H1 (cell line): ENCODE results near the gene IFITM2. TPM values are rescaled to one million over a fixed set of nuclear protein-coding genes. Genes with fewer than 3 reads are reported as not detected.

Experiments used
- CTCF ChIA-PET: fragments of 300-600 bp; sonication (Branson Sonifier 250); formaldehyde crosslinking; loops from one replicate; lab custom pipeline; 2021; ENCODE audit not compliant: partially characterized antibody; lab: Charles Lee
- POLR2A ChIA-PET: fragments of 300-600 bp; sonication (Branson Sonifier 250); formaldehyde crosslinking; loops from one replicate; lab custom pipeline; 2021; ENCODE audit warnings: inconsistent platforms; ENCODE audit not compliant: partially characterized antibody; lab: Charles Lee
- DNase-seq, 2 experiments: peaks; one replicate each; pipeline versions ENCODE4 v3.0.0 to v3.0.0-alpha.2; 2010 to 2022; ENCODE audit warnings: low spot score in 2 of 2, low read depth in 1 of 2, mixed read lengths in 1 of 2
- FAIRE-seq: peaks from 2 replicates; lab custom pipeline; 2011; peaks lifted over from hg19 to GRCh38; lab: Jason Lieb, UNC
- H2AFZ ChIP-seq: 2 replicates; pipeline ENCODE4 v1.8.1; 2012; ENCODE audit warnings: low read length, inconsistent platforms
- H2AK5ac ChIP-seq: 2 replicates; pipeline ENCODE4 v1.6.1; 2013; ENCODE audit warnings: low read depth, low read length
- H2BK120ac ChIP-seq: replicated peaks from 2 replicates; pipeline ENCODE3; 2013; ENCODE audit warnings: low read depth, low read length, inconsistent platforms
- H2BK12ac ChIP-seq: 2 replicates; pipeline ENCODE4 v1.6.1; 2013; ENCODE audit warnings: low read depth, low read length
- H2BK15ac ChIP-seq: 2 replicates; pipeline ENCODE4 v1.6.1; 2013; ENCODE audit warnings: low read length
- H2BK20ac ChIP-seq: 2 replicates; pipeline ENCODE4 v1.6.1; 2013; ENCODE audit warnings: low read length
- H2BK5ac ChIP-seq: 2 replicates; pipeline ENCODE4 v1.6.1; 2013; ENCODE audit warnings: low read depth, low read length
- H3K14ac ChIP-seq: 2 replicates; pipeline ENCODE4 v1.6.1; 2013; ENCODE audit warnings: inconsistent platforms; ENCODE audit not compliant: insufficient read length
- H3K18ac ChIP-seq: 2 replicates; pipeline ENCODE4 v1.6.1; 2013; ENCODE audit warnings: low read length; ENCODE audit errors: extremely low read depth
- H3K23ac ChIP-seq: 2 replicates; pipeline ENCODE4 v1.6.1; 2013; ENCODE audit warnings: inconsistent platforms; ENCODE audit not compliant: insufficient read length
- H3K23me2 ChIP-seq: 2 replicates; pipeline ENCODE4 v1.6.1; 2013; ENCODE audit warnings: low read depth, low read length
- H3K27ac ChIP-seq: 2 replicates; pipeline ENCODE4 v1.6.1; 2011; ENCODE audit warnings: low read depth, low read length, inconsistent platforms
- H3K27me3 ChIP-seq, 4 experiments: replicated peaks in 1 of 4; 1 replicate in 1 of 4; 2 replicates in 3 of 4; pipeline versions ENCODE4 v1.6.1 to v1.8.1; 2011 to 2013; ENCODE audit warnings: low read length in 3 of 4, mild to moderate bottlenecking in 3 of 4, inconsistent platforms in 2 of 4, mixed read lengths in 2 of 4, moderate library complexity in 1 of 4; ENCODE audit not compliant: control insufficient read depth in 3 of 4, insufficient read depth in 3 of 4; ENCODE audit errors: extremely low read depth in 1 of 4
- H3K36me3 ChIP-seq, 4 experiments: 2 replicates each; pipeline versions ENCODE4 v1.6.1 to v1.8.1; 2011 to 2013; ENCODE audit warnings: mild to moderate bottlenecking in 4 of 4, low read length in 3 of 4, moderate library complexity in 2 of 4, control low read depth in 1 of 4, inconsistent platforms in 1 of 4; ENCODE audit not compliant: insufficient read depth in 4 of 4, control insufficient read depth in 2 of 4
- H3K4ac ChIP-seq: replicated peaks from 2 replicates; pipeline ENCODE3; 2013; ENCODE audit warnings: low read length, low read depth, mixed read lengths, inconsistent platforms; ENCODE audit not compliant: insufficient read length
- H3K4me1 ChIP-seq, 4 experiments: replicated peaks in 1 of 4; 1 replicate in 1 of 4; 2 replicates in 3 of 4; pipeline versions ENCODE4 v1.6.1 to v1.8.1; 2011 to 2013; ENCODE audit warnings: low read length in 3 of 4, inconsistent platforms in 2 of 4, mixed read lengths in 1 of 4; ENCODE audit not compliant: insufficient read depth in 4 of 4, control insufficient read depth in 3 of 4
- H3K4me2 ChIP-seq, 2 experiments: 2 replicates each; pipeline versions ENCODE4 v1.6.1 to v1.8.1; 2011 to 2013; ENCODE audit warnings: low read depth in 2 of 2, low read length in 2 of 2, control low read depth in 1 of 2, inconsistent platforms in 1 of 2, mild to moderate bottlenecking in 1 of 2; ENCODE audit not compliant: insufficient read depth in 1 of 2
- H3K4me3 ChIP-seq, 4 experiments: fragments of 200-600, 300-600 bp in 1 of 4; sonication (generic), shearing (Covaris generic), sonication (Bioruptor Twin) in 1 of 4; 2 replicates each; pipeline versions ENCODE4 v1.5.1 to v1.8.1; 2011 to 2016; ENCODE audit warnings: low read length in 4 of 4, low read depth in 3 of 4, control low read depth in 2 of 4, inconsistent platforms in 2 of 4, mild to moderate bottlenecking in 2 of 4, mixed read lengths in 1 of 4, moderate library complexity in 1 of 4; ENCODE audit not compliant: insufficient read depth in 2 of 4; ENCODE audit errors: extremely low read depth in 1 of 4
- H3K56ac ChIP-seq: replicated peaks from 2 replicates; pipeline ENCODE3; 2013; ENCODE audit warnings: low read depth, mild to moderate bottlenecking, mixed read lengths, low read length, inconsistent platforms; ENCODE audit not compliant: insufficient read length
- H3K79me1 ChIP-seq: 2 replicates; pipeline ENCODE4 v1.6.1; 2013; ENCODE audit warnings: low read depth, low read length, control low read depth
- H3K79me2 ChIP-seq, 2 experiments: 2 replicates each; pipeline versions ENCODE4 v1.6.1 to v1.8.1; 2012 to 2013; ENCODE audit warnings: low read length in 2 of 2, mild to moderate bottlenecking in 2 of 2, inconsistent platforms in 1 of 2; ENCODE audit not compliant: insufficient read depth in 2 of 2, control insufficient read depth in 1 of 2
- H3K9ac ChIP-seq, 4 experiments: replicated peaks in 1 of 4; 1 replicate in 1 of 4; 2 replicates in 3 of 4; pipeline versions ENCODE4 v1.6.1 to v1.8.1; 2011 to 2013; ENCODE audit warnings: low read depth in 3 of 4, low read length in 3 of 4, control low read depth in 2 of 4, mild to moderate bottlenecking in 2 of 4, moderate library complexity in 2 of 4, inconsistent platforms in 1 of 4; ENCODE audit errors: extremely low read depth in 1 of 4
- H3K9me3 ChIP-seq, 2 experiments: 2 replicates each; pipeline versions ENCODE4 v1.6.1 to v1.8.1; 2012 to 2013; ENCODE audit warnings: mild to moderate bottlenecking in 2 of 2, moderate library complexity in 2 of 2, control low read depth in 1 of 2, inconsistent platforms in 1 of 2, low read depth in 1 of 2, low read length in 1 of 2, mixed read lengths in 1 of 2; ENCODE audit not compliant: insufficient read depth in 2 of 2
- H4K20me1 ChIP-seq, 2 experiments: replicated peaks in 1 of 2; 2 replicates each; pipeline versions ENCODE3 to v1.8.1; 2011 to 2013; ENCODE audit warnings: inconsistent platforms in 2 of 2, low read length in 2 of 2, mild to moderate bottlenecking in 1 of 2; ENCODE audit not compliant: insufficient read depth in 2 of 2, control insufficient read depth in 1 of 2
- H4K5ac ChIP-seq: 2 replicates; pipeline ENCODE4 v1.6.1; 2013; ENCODE audit warnings: low read length, low read depth, mixed read lengths, inconsistent platforms; ENCODE audit not compliant: insufficient read length
- H4K8ac ChIP-seq: 2 replicates; pipeline ENCODE4 v1.8.0; 2013; ENCODE audit warnings: mild to moderate bottlenecking, moderate library complexity, low read length, inconsistent platforms; ENCODE audit not compliant: insufficient read depth; ENCODE audit errors: extremely low read depth
- H4K91ac ChIP-seq: replicated peaks from 2 replicates; pipeline ENCODE3; 2013; ENCODE audit warnings: low read length, mixed read lengths, inconsistent platforms; ENCODE audit not compliant: insufficient read length
- POU5F1 ChIP-seq: IDR thresholded peaks from 2 replicates; pipeline ENCODE4 v1.6.1; 2011; ENCODE audit warnings: low read depth, mild to moderate bottlenecking, low read length, moderate library complexity
- YY1 ChIP-seq: IDR thresholded peaks from 2 replicates; pipeline ENCODE4 v1.6.1; 2011; ENCODE audit warnings: low read depth, mild to moderate bottlenecking, low read length
- WGBS, 2 experiments: shearing (Covaris generic) in 1 of 2; methylation state at CpG; one replicate each; pipeline versions ENCODE4 v1.1.6 to v1.1.7; 2013 to 2015; ENCODE audit warnings: low lambda C conversion rate in 2 of 2, mixed read lengths in 2 of 2, inconsistent platforms in 1 of 2, low coverage in 1 of 2, missing lambda C conversion rate in 1 of 2; ENCODE audit not compliant: insufficient replicate concordance in 2 of 2, insufficient coverage in 1 of 2, insufficient read length in 1 of 2; ENCODE audit errors: extremely low coverage in 1 of 2, missing lambda C conversion rate in 1 of 2; 5-methylcytosine and 5-hydroxymethylcytosine counted together
- polyA plus RNA-seq, 7 experiments: library from polyadenylated mRNA; depleted of rRNA in 3 of 7; stranded (reverse) in 5 of 7; unstranded in 2 of 7; fragments of >200 nt in 5 of 7; fragments of 200-250 nt in 2 of 7; gene quantifications; 1 replicate in 5 of 7; 2 replicates in 1 of 7; 4 replicates in 1 of 7; pipeline versions ENCODE4 v1.2.1 to v1.2.3, GENCODE V29; 2011 to 2013; ENCODE audit warnings: missing spikeins in 2 of 7, mixed read lengths in 2 of 7
- total RNA-seq: library from RNA; stranded (reverse); fragmentation: NEBNext Ultra II Directional; extraction: Animal tissue kit (Norgen Biotek cat#: 25700); gene quantifications from 2 replicates; pipeline ENCODE4 v1.2.1, GENCODE V29; 2021
- TF ChIP-seq, protein P1 (sequence below): IDR thresholded peaks from 2 replicates; pipeline ENCODE4 v1.6.1; 2012; ENCODE audit warnings: inconsistent platforms

IFITM2 gene
- total and polyA plus RNA-seq, 2 of the 8 experiments (the other 6 are each of a cell fraction or from before 2014, with no cell fraction given), result 399 to 764 TPM

GRCh38 chr11:340539-341512 is 33.2 kb downstream of the IFITM2 start:
- CTCF ChIA-PET, result interaction anchor here (0.6 to 5.6 kb wide), 8 partner anchors 12 to 91 kb away, joined by 3 to 22 read pairs (median 5); no protein-coding TSS in a partner anchor
- 0 out of 2 replicates have a peak overlapping the region, but pooled peaks have one; percentile 32 for H3K27ac ChIP-seq
- no peak for DNase-seq
- TF ChIP-seq YY1 (peak; percentile 55; the same call in 1 of the 2 replicates), POU5F1 (peak; percentile 94; the same call in 1 of the 2 replicates)
- TF ChIP-seq, protein P1, sequence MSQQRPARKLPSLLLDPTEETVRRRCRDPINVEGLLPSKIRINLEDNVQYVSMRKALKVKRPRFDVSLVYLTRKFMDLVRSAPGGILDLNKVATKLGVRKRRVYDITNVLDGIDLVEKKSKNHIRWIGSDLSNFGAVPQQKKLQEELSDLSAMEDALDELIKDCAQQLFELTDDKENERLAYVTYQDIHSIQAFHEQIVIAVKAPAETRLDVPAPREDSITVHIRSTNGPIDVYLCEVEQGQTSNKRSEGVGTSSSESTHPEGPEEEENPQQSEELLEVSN, result no peak

More at GRCh38 chr11:340539-341512, 33.2 kb downstream of the IFITM2 start:
- peak overlapping the region; percentile 59 for H3K56ac ChIP-seq
- no peaks in the 10 kb centered on the region for H3K23me2 ChIP-seq
- peaks cover 4 to 21% (median 17%) of the 10 kb centered on the region in 4 experiments for H3K4me1 ChIP-seq
- H2BK12ac ChIP-seq, result peak overlapping the region; percentile 82; the same call in 1 of the 2 replicates
- H3K36me3 ChIP-seq, result no peaks in the 10 kb centered on the region
- no peak overlapping the region for H4K8ac ChIP-seq
- no peak overlapping the region for H3K23ac ChIP-seq
- H3K27me3 ChIP-seq, result no peaks in the 10 kb centered on the region
- H3K4me3 ChIP-seq, result peak overlapping the region in 1 of 4 experiments; percentile 41; a peak in 2 of 8 replicates
- H2AK5ac ChIP-seq, result 0 out of 2 replicates have a peak overlapping the region, but pooled peaks have one; percentile 55
- no peak overlapping the region for H2BK15ac ChIP-seq
- no peaks in the 10 kb centered on the region for H3K79me2 ChIP-seq
- POLR2A ChIA-PET, result interaction anchor here (0.6 to 2.8 kb wide), 21 partner anchors 8 to 134 kb away, joined by 3 to 24 read pairs (median 4); partner anchors contain the start of genes BET1L and RIC8A
- no peak overlapping the region for H2AFZ ChIP-seq
- H4K91ac ChIP-seq, result peak overlapping the region; percentile 74
- no peaks in the 10 kb centered on the region for H3K9me3 ChIP-seq
- peak overlapping the region; percentile 32 to 62; a peak in 3 of 4 replicates for H3K4me2 ChIP-seq
- H3K14ac ChIP-seq, result no peak overlapping the region
- H2BK120ac ChIP-seq, result peak overlapping the region; percentile 90
- 35% methylated on average over 4 of the region's 5 CpGs; no CpG with 5 or more reads in 1 of the 2 experiments for WGBS, 2 experiments
- peak overlapping the region; percentile 98 for H4K5ac ChIP-seq
- peak overlapping the region; percentile 73; the same call in 1 of the 2 replicates for H2BK5ac ChIP-seq
- H3K18ac ChIP-seq, result peak overlapping the region; percentile 88; the same call in 1 of the 2 replicates
- FAIRE-seq, result peak; percentile 28
- H4K20me1 ChIP-seq, result no peaks in the 10 kb centered on the region
- H2BK20ac ChIP-seq, result no peak overlapping the region
- H3K79me1 ChIP-seq, result no peaks in the 10 kb centered on the region
- no peak overlapping the region for H3K4ac ChIP-seq
- H3K9ac ChIP-seq, result no peak overlapping the region
